H1 (cell line): Measurements from ENCODE around the gene ABCA6. TPM values are rescaled to one million over a fixed set of nuclear protein-coding genes. Genes with fewer than 3 reads are reported as not detected.

Source experiments
- CTCF ChIA-PET: fragments of 300-600 bp; sonication (Branson Sonifier 250); formaldehyde crosslinking; loops from one replicate; lab custom pipeline; 2021; ENCODE audit not compliant: partially characterized antibody; lab: Charles Lee
- POLR2A ChIA-PET: fragments of 300-600 bp; sonication (Branson Sonifier 250); formaldehyde crosslinking; loops from one replicate; lab custom pipeline; 2021; ENCODE audit warnings: inconsistent platforms; ENCODE audit not compliant: partially characterized antibody; lab: Charles Lee
- DNase-seq, 2 experiments: peaks; one replicate each; pipeline versions ENCODE4 v3.0.0 to v3.0.0-alpha.2; 2010 to 2022; ENCODE audit warnings: low spot score in 2 of 2, low read depth in 1 of 2, mixed read lengths in 1 of 2
- FAIRE-seq: peaks from 2 replicates; lab custom pipeline; 2011; peaks lifted over from hg19 to GRCh38; lab: Jason Lieb, UNC
- H2AFZ ChIP-seq: 2 replicates; pipeline ENCODE4 v1.8.1; 2012; ENCODE audit warnings: low read length, inconsistent platforms
- H2AK5ac ChIP-seq: 2 replicates; pipeline ENCODE4 v1.6.1; 2013; ENCODE audit warnings: low read depth, low read length
- H2BK120ac ChIP-seq: replicated peaks from 2 replicates; pipeline ENCODE3; 2013; ENCODE audit warnings: low read depth, low read length, inconsistent platforms
- H2BK12ac ChIP-seq: 2 replicates; pipeline ENCODE4 v1.6.1; 2013; ENCODE audit warnings: low read depth, low read length
- H2BK15ac ChIP-seq: 2 replicates; pipeline ENCODE4 v1.6.1; 2013; ENCODE audit warnings: low read length
- H2BK20ac ChIP-seq: 2 replicates; pipeline ENCODE4 v1.6.1; 2013; ENCODE audit warnings: low read length
- H2BK5ac ChIP-seq: 2 replicates; pipeline ENCODE4 v1.6.1; 2013; ENCODE audit warnings: low read depth, low read length
- H3K14ac ChIP-seq: 2 replicates; pipeline ENCODE4 v1.6.1; 2013; ENCODE audit warnings: inconsistent platforms; ENCODE audit not compliant: insufficient read length
- H3K18ac ChIP-seq: 2 replicates; pipeline ENCODE4 v1.6.1; 2013; ENCODE audit warnings: low read length; ENCODE audit errors: extremely low read depth
- H3K23ac ChIP-seq: 2 replicates; pipeline ENCODE4 v1.6.1; 2013; ENCODE audit warnings: inconsistent platforms; ENCODE audit not compliant: insufficient read length
- H3K23me2 ChIP-seq: 2 replicates; pipeline ENCODE4 v1.6.1; 2013; ENCODE audit warnings: low read depth, low read length
- H3K27ac ChIP-seq: 2 replicates; pipeline ENCODE4 v1.6.1; 2011; ENCODE audit warnings: low read depth, low read length, inconsistent platforms
- H3K27me3 ChIP-seq, 4 experiments: replicated peaks in 1 of 4; 1 replicate in 1 of 4; 2 replicates in 3 of 4; pipeline versions ENCODE4 v1.6.1 to v1.8.1; 2011 to 2013; ENCODE audit warnings: low read length in 3 of 4, mild to moderate bottlenecking in 3 of 4, inconsistent platforms in 2 of 4, mixed read lengths in 2 of 4, moderate library complexity in 1 of 4; ENCODE audit not compliant: control insufficient read depth in 3 of 4, insufficient read depth in 3 of 4; ENCODE audit errors: extremely low read depth in 1 of 4
- H3K36me3 ChIP-seq, 4 experiments: 2 replicates each; pipeline versions ENCODE4 v1.6.1 to v1.8.1; 2011 to 2013; ENCODE audit warnings: mild to moderate bottlenecking in 4 of 4, low read length in 3 of 4, moderate library complexity in 2 of 4, control low read depth in 1 of 4, inconsistent platforms in 1 of 4; ENCODE audit not compliant: insufficient read depth in 4 of 4, control insufficient read depth in 2 of 4
- H3K4ac ChIP-seq: replicated peaks from 2 replicates; pipeline ENCODE3; 2013; ENCODE audit warnings: low read length, low read depth, mixed read lengths, inconsistent platforms; ENCODE audit not compliant: insufficient read length
- H3K4me1 ChIP-seq, 4 experiments: replicated peaks in 1 of 4; 1 replicate in 1 of 4; 2 replicates in 3 of 4; pipeline versions ENCODE4 v1.6.1 to v1.8.1; 2011 to 2013; ENCODE audit warnings: low read length in 3 of 4, inconsistent platforms in 2 of 4, mixed read lengths in 1 of 4; ENCODE audit not compliant: insufficient read depth in 4 of 4, control insufficient read depth in 3 of 4
- H3K4me2 ChIP-seq, 2 experiments: 2 replicates each; pipeline versions ENCODE4 v1.6.1 to v1.8.1; 2011 to 2013; ENCODE audit warnings: low read depth in 2 of 2, low read length in 2 of 2, control low read depth in 1 of 2, inconsistent platforms in 1 of 2, mild to moderate bottlenecking in 1 of 2; ENCODE audit not compliant: insufficient read depth in 1 of 2
- H3K4me3 ChIP-seq, 4 experiments: fragments of 200-600, 300-600 bp in 1 of 4; sonication (generic), shearing (Covaris generic), sonication (Bioruptor Twin) in 1 of 4; 2 replicates each; pipeline versions ENCODE4 v1.5.1 to v1.8.1; 2011 to 2016; ENCODE audit warnings: low read length in 4 of 4, low read depth in 3 of 4, control low read depth in 2 of 4, inconsistent platforms in 2 of 4, mild to moderate bottlenecking in 2 of 4, mixed read lengths in 1 of 4, moderate library complexity in 1 of 4; ENCODE audit not compliant: insufficient read depth in 2 of 4; ENCODE audit errors: extremely low read depth in 1 of 4
- H3K56ac ChIP-seq: replicated peaks from 2 replicates; pipeline ENCODE3; 2013; ENCODE audit warnings: low read depth, mild to moderate bottlenecking, mixed read lengths, low read length, inconsistent platforms; ENCODE audit not compliant: insufficient read length
- H3K79me1 ChIP-seq: 2 replicates; pipeline ENCODE4 v1.6.1; 2013; ENCODE audit warnings: low read depth, low read length, control low read depth
- H3K79me2 ChIP-seq, 2 experiments: 2 replicates each; pipeline versions ENCODE4 v1.6.1 to v1.8.1; 2012 to 2013; ENCODE audit warnings: low read length in 2 of 2, mild to moderate bottlenecking in 2 of 2, inconsistent platforms in 1 of 2; ENCODE audit not compliant: insufficient read depth in 2 of 2, control insufficient read depth in 1 of 2
- H3K9ac ChIP-seq, 4 experiments: replicated peaks in 1 of 4; 1 replicate in 1 of 4; 2 replicates in 3 of 4; pipeline versions ENCODE4 v1.6.1 to v1.8.1; 2011 to 2013; ENCODE audit warnings: low read depth in 3 of 4, low read length in 3 of 4, control low read depth in 2 of 4, mild to moderate bottlenecking in 2 of 4, moderate library complexity in 2 of 4, inconsistent platforms in 1 of 4; ENCODE audit errors: extremely low read depth in 1 of 4
- H3K9me3 ChIP-seq, 2 experiments: 2 replicates each; pipeline versions ENCODE4 v1.6.1 to v1.8.1; 2012 to 2013; ENCODE audit warnings: mild to moderate bottlenecking in 2 of 2, moderate library complexity in 2 of 2, control low read depth in 1 of 2, inconsistent platforms in 1 of 2, low read depth in 1 of 2, low read length in 1 of 2, mixed read lengths in 1 of 2; ENCODE audit not compliant: insufficient read depth in 2 of 2
- H4K20me1 ChIP-seq, 2 experiments: replicated peaks in 1 of 2; 2 replicates each; pipeline versions ENCODE3 to v1.8.1; 2011 to 2013; ENCODE audit warnings: inconsistent platforms in 2 of 2, low read length in 2 of 2, mild to moderate bottlenecking in 1 of 2; ENCODE audit not compliant: insufficient read depth in 2 of 2, control insufficient read depth in 1 of 2
- H4K5ac ChIP-seq: 2 replicates; pipeline ENCODE4 v1.6.1; 2013; ENCODE audit warnings: low read length, low read depth, mixed read lengths, inconsistent platforms; ENCODE audit not compliant: insufficient read length
- H4K8ac ChIP-seq: 2 replicates; pipeline ENCODE4 v1.8.0; 2013; ENCODE audit warnings: mild to moderate bottlenecking, moderate library complexity, low read length, inconsistent platforms; ENCODE audit not compliant: insufficient read depth; ENCODE audit errors: extremely low read depth
- H4K91ac ChIP-seq: replicated peaks from 2 replicates; pipeline ENCODE3; 2013; ENCODE audit warnings: low read length, mixed read lengths, inconsistent platforms; ENCODE audit not compliant: insufficient read length
- ASH2L ChIP-seq: fragments of 200-600, 300-600 bp; sonication (generic); IDR thresholded peaks from one replicate; pipeline ENCODE4 v1.7.1; 2017; ENCODE audit warnings: low read length
- BCL11A ChIP-seq, 2 experiments: IDR thresholded peaks; one replicate each; pipeline ENCODE4 v1.6.1; 2011; ENCODE audit warnings: low read depth in 2 of 2, low read length in 2 of 2, mild to moderate bottlenecking in 2 of 2
- CTCF ChIP-seq, 3 experiments: IDR thresholded peaks; 1 replicate in 2 of 3; 2 replicates in 1 of 3; pipeline versions ENCODE4 v1.5.1 to v1.6.1; 2011; ENCODE audit warnings: low read length in 3 of 3, mild to moderate bottlenecking in 3 of 3, inconsistent platforms in 2 of 3, low read depth in 1 of 3, moderate library complexity in 1 of 3; ENCODE audit not compliant: insufficient read depth in 1 of 3; ENCODE audit errors: control extremely low read depth in 1 of 3
- EZH2 ChIP-seq: fragments of 200-600 bp; sonication (generic); IDR thresholded peaks from 2 replicates; pipeline ENCODE4 v1.7.1; 2012; ENCODE audit warnings: low read depth, mild to moderate bottlenecking, moderate library complexity, low read length, inconsistent platforms; ENCODE audit not compliant: severe bottlenecking
- RNF2 ChIP-seq: fragments of 200-900, 300-1000 bp; sonication (generic); IDR thresholded peaks from 2 replicates; pipeline ENCODE4 v1.7.1; 2016; ENCODE audit warnings: borderline replicate concordance, low read depth, mild to moderate bottlenecking, antibody characterized with exemption, low read length; ENCODE audit not compliant: poor library complexity, severe bottlenecking; ENCODE audit errors: missing control alignments
- SAP30 ChIP-seq: fragments of 300-600 bp; sonication (generic); IDR thresholded peaks from 2 replicates; pipeline ENCODE4 v1.7.1; 2012; ENCODE audit warnings: low read length, moderate library complexity, mild to moderate bottlenecking, inconsistent platforms; ENCODE audit not compliant: insufficient read depth, insufficient replicate concordance
- WGBS, 2 experiments: shearing (Covaris generic) in 1 of 2; methylation state at CpG; one replicate each; pipeline versions ENCODE4 v1.1.6 to v1.1.7; 2013 to 2015; ENCODE audit warnings: low lambda C conversion rate in 2 of 2, mixed read lengths in 2 of 2, inconsistent platforms in 1 of 2, low coverage in 1 of 2, missing lambda C conversion rate in 1 of 2; ENCODE audit not compliant: insufficient replicate concordance in 2 of 2, insufficient coverage in 1 of 2, insufficient read length in 1 of 2; ENCODE audit errors: extremely low coverage in 1 of 2, missing lambda C conversion rate in 1 of 2; 5-methylcytosine and 5-hydroxymethylcytosine counted together
- polyA plus RNA-seq, 7 experiments: library from polyadenylated mRNA; depleted of rRNA in 3 of 7; stranded (reverse) in 5 of 7; unstranded in 2 of 7; fragments of >200 nt in 5 of 7; fragments of 200-250 nt in 2 of 7; gene quantifications; 1 replicate in 5 of 7; 2 replicates in 1 of 7; 4 replicates in 1 of 7; pipeline versions ENCODE4 v1.2.1 to v1.2.3, GENCODE V29; 2011 to 2013; ENCODE audit warnings: missing spikeins in 2 of 7, mixed read lengths in 2 of 7
- total RNA-seq: library from RNA; stranded (reverse); fragmentation: NEBNext Ultra II Directional; extraction: Animal tissue kit (Norgen Biotek cat#: 25700); gene quantifications from 2 replicates; pipeline ENCODE4 v1.2.1, GENCODE V29; 2021

The ABCA6 gene
- total and polyA plus RNA-seq, 2 of the 8 experiments (the other 6 are each of a cell fraction or from before 2014, with no cell fraction given): not detected

GRCh38 chr17:69055334-69055733 is 86.4 kb downstream of the ABCA6 start:
- no peak overlapping the region for H3K27ac ChIP-seq
- no peak overlapping the region for H4K5ac ChIP-seq
- ChIA-PET POLR2A (no interaction called here), CTCF (interaction anchor here (0.7 kb wide), 1 partner anchor 132 kb away, joined by 3 read pairs; no protein-coding TSS in a partner anchor)
- no peaks in the 10 kb centered on the region for H3K27me3 ChIP-seq
- no peak overlapping the region for H2AK5ac ChIP-seq
- no peak overlapping the region for H2BK120ac ChIP-seq
- H3K23me2 ChIP-seq: no peaks in the 10 kb centered on the region
- H2BK5ac ChIP-seq: no peak overlapping the region
- H2BK15ac ChIP-seq: no peak overlapping the region
- H2BK12ac ChIP-seq: no peak overlapping the region
- H3K9me3 ChIP-seq: no peaks in the 10 kb centered on the region
- 69% methylated on average over 2 of the region's 2 CpGs; no CpG with 5 or more reads in 1 of the 2 experiments for WGBS, 2 experiments
- no peak for FAIRE-seq
- H2BK20ac ChIP-seq: no peak overlapping the region
- no peaks in the 10 kb centered on the region for H3K4me1 ChIP-seq
- no peak overlapping the region for H3K4me3 ChIP-seq
- no peak overlapping the region for H3K18ac ChIP-seq
- H3K79me1 ChIP-seq: no peaks in the 10 kb centered on the region
- DNase-seq: no peak
- no peak overlapping the region for H2AFZ ChIP-seq
- no peaks in the 10 kb centered on the region for H4K20me1 ChIP-seq
- H3K9ac ChIP-seq: no peak overlapping the region
- H4K8ac ChIP-seq: no peak overlapping the region
- H3K56ac ChIP-seq: no peak overlapping the region
- no peaks in the 10 kb centered on the region for H3K79me2 ChIP-seq
- H4K91ac ChIP-seq: no peak overlapping the region
- no peaks in the 10 kb centered on the region for H3K36me3 ChIP-seq
- H3K4ac ChIP-seq: no peak overlapping the region
- H3K14ac ChIP-seq: no peak overlapping the region
- no peak overlapping the region for H3K4me2 ChIP-seq
- H3K23ac ChIP-seq: no peak overlapping the region
- TF ChIP-seq ASH2L (no peak), CTCF (IDR thresholded peaks at IDR 0.05; ENCODE audit: control extremely low read depth in 1 of 3, insufficient read depth in 1 of 3, low read depth in 1 of 3, low read length in 3 of 3) (no peak), RNF2 (no peak), BCL11A (IDR thresholded peaks at IDR 0.05; ENCODE audit: low read depth in 2 of 2, low read length in 2 of 2) (no peak), EZH2 (no peak), SAP30 (no peak)
